GM18517 (cell line): ENCODE results near the gene MB21D2.

Experiments used
- ATAC-seq: cut with Tn5 transposase; IDR thresholded peaks from one replicate; pipeline ENCODE4 v1.9.1; 2021; ENCODE audit warnings: mild to moderate bottlenecking, moderate library complexity; ENCODE audit not compliant: unreplicated experiment

The MB21D2 gene

DNA sequence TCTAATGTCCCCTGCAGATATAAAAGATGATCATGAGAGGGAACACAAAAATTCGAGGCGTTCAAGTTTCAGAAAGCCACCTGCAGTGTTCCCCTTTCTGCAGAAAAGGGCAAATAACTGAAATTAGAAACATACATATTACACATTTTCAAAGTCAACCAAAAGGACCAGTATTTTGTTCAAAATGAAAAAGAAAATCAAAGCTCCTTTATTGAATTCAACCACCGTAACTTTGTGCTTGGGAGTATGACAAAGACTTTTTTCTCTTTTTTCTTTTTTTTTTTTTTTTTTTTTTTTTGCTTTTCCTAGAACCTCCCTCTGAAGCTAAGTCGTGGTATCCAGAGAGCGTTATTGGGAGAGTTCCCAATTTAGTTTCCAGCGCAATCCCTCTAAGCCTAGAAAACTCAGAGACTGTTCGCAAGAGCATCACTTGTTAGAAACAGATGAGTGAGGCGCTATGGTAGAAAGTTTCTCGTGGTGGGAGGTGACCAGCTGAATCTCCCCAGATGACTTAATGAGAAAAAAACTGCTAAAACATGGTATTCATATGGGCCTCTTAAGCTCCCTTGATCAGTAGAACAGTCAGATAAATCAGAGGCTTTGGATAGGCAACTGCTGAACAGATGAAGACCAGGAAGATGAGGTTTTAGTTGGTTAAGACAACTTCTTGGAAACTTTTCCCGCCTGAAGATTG lies 77.4 kb downstream of the MB21D2 start:
- ATAC-seq, result no peak

- no peak for ATAC-seq
Measured at GRCh38 chr3:192835818-192836815, 81.5 kb downstream of the MB21D2 start.

DNA sequence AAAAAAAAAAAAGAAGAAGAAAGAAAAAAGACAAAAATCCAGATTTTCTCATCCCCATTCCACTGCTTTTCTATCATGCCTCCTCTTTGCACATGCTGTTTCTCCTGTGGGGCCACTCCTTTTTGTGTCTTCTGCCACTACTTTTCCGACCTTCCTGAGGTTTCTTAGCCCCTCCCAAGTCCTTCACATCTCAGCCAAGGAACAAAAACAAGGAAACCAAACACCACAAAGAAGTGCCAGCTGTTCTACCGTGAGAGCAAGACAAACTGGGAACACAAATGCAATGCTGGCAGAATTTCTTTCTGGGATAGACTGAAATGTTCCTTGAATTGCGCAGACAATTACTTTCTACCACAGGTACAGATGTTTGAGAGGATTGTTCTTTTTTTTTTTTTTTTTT lies 83.2 kb downstream of the MB21D2 start:
- no peak for ATAC-seq

- ATAC-seq, result no peak
Measured at GRCh38 chr3:192833177-192833890, 84.3 kb downstream of the MB21D2 start.

DNA sequence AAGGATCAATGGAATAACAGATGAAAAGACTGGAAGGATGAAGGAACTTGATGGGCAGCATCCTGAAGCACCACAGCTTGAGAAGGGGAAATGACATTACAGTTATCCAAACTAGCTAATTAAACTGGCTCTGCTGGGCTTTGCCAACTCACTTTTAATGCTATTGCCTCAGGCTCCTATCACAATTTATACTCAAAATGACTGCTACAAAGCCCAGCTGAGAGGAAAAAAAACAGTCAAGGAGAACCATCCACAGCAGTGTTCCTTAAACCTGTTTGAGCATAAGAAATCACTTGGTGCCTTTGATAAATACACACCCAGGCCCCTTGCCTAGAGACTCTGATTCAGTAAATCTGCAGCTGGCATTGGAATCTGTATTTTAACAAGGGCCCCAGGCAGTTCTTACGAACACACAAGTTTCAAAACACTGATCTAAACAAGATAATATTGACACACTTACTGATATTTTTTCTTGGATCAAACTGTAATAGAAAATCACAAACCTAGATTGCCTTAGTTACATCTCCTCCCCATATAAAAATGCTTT lies 85.8 kb downstream of the MB21D2 start:
- no peak for ATAC-seq

GRCh38 chr3:192831111-192831644 lies 86.5 kb downstream of the MB21D2 start:
- no peak for ATAC-seq

GRCh38 chr3:192830291-192831110 lies 87.2 kb downstream of the MB21D2 start:
- ATAC-seq, result no peak

GRCh38 chr3:192827863-192828594 lies 89.6 kb downstream of the MB21D2 start:
- ATAC-seq, result no peak

- ATAC-seq, result no peak
Measured at GRCh38 chr3:192827208-192827607, 90.4 kb downstream of the MB21D2 start.

GRCh38 chr3:192826214-192827006 lies 91.2 kb downstream of the MB21D2 start:
- no peak for ATAC-seq

DNA sequence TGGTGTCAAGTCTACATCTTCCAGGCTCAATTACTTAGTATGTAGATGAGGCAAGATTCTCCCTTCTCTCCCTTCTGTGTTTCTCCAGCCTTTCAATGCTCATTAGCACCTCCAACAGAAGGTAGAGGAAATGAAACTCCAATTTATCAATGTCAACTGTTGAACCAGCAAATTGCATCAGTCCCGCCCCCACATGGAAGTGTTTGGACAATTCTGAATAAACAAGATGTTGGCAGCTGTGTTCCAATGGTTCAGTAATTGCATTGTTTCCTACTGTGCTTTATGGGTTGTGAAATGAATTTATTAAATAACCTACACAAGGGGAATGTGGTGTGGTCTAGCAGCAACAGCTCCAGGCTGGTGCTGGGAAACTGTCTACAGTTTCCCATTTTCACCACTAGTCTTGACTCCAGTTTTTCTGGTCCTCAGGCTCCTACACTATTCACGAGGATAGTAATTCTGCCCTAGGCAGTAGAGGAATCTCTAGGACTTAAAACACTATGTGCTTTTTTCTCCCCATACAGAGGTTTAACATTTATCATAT lies 91.9 kb downstream of the MB21D2 start:
- no peak for ATAC-seq

DNA sequence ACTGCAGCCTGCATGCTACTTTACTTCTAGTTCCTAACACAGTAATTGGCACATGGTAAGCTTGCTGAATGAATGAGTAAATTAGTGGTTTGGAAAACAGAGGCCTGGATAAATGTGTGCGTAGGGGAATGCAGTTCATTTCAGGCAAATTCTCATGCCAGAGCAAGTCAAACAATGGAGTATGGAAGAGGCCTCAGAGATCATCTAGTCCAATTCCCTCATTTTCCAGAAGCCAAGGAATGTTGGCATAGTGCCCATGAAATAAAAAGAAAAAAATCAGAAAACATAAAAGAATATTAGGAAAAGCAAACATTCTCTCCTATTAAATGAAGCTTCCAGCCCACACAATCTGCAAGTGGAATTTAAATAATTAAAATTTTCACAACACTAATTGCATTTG lies 92.4 kb downstream of the MB21D2 start:
- no peak for ATAC-seq

DNA sequence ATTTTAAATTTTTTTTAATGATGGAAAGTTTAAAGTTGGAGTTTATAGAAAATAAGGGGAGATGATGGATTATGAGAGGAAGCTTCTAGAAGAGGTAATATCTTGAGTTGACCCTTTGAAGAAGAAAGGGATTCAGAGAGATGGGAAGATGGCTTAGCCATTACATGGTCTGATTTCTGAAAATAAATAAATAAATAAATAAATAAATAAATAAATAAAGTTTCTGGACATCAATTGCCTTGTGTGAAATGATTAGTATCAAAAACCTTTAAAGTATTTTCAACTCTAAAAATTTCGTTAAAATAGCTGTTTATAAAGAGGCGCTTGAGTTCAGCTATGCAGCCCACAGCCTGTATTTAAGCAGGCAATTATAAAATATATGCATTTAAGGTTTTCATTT lies 93.3 kb downstream of the MB21D2 start:
- ATAC-seq, result no peak

- no peak for ATAC-seq
Measured at GRCh38 chr3:192821161-192821560, 96.5 kb downstream of the MB21D2 start.

- no peak for ATAC-seq
Measured at GRCh38 chr3:192820161-192820560, 97.5 kb downstream of the MB21D2 start.

DNA sequence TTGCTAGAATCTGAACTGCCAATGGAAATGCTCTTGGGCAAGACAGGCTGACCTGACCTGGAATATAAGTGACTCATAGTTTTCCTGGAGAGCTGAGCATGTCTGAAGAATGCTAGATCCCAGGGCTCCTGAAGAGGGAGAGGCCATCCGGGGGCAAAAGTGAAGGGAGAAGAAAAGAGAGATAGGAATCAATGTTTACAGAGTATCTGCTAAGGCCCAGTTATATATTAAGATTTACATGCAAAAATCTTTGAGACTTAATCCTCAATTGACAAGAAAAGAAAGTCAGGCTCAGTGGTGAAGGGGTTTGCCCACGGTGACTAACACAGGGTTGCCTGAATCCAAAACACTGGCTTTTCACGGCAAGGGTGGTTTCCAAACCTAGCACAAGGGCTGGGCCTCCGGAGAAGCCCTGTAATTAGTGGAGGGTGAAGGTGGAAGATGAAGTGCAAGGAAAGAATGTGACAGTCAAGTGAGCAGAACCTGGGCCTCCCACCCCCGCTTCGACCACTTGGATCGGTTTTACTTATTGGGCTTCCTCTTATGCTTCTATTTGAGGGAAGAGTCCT lies 98.6 kb downstream of the MB21D2 start:
- ATAC-seq, result peak; percentile 49

DNA sequence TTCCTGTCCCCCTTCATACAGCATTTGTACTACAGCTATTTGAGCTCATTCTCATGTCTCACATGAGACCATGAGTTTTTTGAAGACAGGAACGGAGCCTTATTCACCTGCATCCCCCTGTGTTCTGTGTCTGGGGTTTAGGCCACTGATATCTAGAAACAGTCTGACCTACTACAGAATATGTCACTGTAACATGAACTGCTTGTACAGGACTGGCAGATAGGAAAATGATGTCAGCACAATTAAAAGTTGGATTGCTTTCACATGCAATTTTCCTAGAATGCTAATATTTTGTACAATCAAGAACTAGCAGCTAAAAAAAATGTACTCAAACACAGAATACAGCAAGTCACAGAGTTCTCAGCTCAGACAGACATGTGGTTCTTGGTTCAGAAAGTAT lies 99.5 kb downstream of the MB21D2 start:
- no peak for ATAC-seq

DNA sequence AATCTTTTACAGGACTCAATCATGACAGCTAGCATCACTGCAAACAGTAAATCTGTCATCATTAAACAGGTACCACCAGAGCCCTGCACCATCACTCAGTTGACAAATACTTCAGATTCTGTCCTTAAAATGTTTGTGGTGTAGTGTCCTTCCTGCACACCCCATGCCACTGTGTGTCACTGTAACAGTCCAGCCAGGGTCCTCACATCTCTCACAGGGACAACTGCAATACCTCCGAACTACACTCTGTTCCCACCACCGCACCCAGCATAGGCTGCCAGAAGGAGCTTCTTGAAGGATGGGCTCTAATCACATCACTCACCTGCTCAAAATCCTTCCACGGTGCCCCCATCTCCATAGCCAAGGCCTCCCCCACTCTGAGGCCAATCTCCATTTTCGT lies 100.2 kb downstream of the MB21D2 start:
- no peak for ATAC-seq
